GM18907 (cell line): ENCODE measurements around the gene PDGFC.
"Not testable (repeated sequence)": the region's sequence is repeated elsewhere in the genome, so short reads cannot be mapped to it uniquely, and the experiment has no call there.

Experiments
- ATAC-seq: cut with Tn5 transposase; IDR thresholded peaks from one replicate; pipeline ENCODE4 v1.9.1; 2021; ENCODE audit warnings: mild to moderate bottlenecking, moderate library complexity; ENCODE audit not compliant: unreplicated experiment

Gene PDGFC

DNA sequence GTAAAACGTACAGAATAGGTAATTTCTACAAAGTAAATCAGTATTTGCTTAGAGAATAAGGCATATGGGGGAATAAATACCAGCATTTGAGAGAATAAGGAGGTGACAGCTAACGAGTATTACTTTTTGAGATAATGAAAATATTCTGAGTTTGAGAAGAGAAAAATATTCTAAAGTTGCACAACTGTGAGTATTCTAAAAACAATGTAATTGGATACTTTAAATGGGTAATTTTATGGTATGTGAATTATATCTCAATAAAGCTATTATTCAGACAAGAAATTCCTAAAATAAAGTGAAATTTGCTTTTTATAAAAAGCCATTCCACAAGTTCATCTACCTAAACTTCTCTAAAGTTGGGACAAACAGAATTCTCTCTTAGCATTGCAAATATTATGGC, 62.6 kb downstream of the PDGFC start:
- no peak for ATAC-seq

GRCh38 chr4:156906325-156906724, 65.3 kb downstream of the PDGFC start:
- ATAC-seq = no peak

DNA sequence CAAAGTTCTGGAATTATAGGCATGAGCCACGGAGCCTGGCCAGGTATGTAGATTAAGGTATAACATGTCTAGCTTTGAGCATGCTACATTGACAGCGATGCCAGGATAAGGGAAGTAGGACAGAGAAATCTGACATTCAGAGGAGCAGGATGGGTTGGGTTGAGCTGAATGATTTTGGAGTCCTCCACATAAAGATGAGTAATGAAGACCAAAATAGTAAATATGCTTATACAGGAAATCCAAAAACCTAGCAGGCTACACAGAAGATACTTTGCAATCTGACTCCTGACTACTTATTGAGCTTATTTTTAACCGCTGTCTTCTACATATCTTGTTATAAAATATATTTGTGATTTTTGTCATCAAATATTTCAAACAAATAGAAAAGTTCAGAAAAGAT, 69.7 kb downstream of the PDGFC start:
- no peak for ATAC-seq

GRCh38 chr4:156898373-156899117, 73.1 kb downstream of the PDGFC start:
- ATAC-seq = no peak

DNA sequence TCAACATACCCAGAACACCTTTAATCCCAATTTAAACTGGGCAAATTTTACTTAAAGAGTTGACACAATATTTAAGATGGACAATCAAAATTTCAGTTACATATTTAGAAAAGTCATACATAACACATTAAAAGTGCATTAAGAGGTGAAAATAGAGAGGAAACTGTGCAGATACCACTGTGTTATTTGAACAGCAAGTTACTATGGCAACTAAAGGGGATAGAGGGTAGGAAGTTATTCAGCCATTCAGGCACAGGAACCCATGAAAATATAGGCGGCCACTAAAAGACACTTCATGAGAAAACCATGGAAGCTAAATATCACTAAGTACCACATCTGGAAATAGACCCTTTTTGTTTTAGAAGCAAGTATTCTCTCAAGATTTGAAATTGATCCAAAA, 75.1 kb downstream of the PDGFC start:
- ATAC-seq = no peak

GRCh38 chr4:156894234-156894633, 77.4 kb downstream of the PDGFC start:
- ATAC-seq = no peak

GRCh38 chr4:156892805-156893204, 78.8 kb downstream of the PDGFC start:
- no peak for ATAC-seq

DNA sequence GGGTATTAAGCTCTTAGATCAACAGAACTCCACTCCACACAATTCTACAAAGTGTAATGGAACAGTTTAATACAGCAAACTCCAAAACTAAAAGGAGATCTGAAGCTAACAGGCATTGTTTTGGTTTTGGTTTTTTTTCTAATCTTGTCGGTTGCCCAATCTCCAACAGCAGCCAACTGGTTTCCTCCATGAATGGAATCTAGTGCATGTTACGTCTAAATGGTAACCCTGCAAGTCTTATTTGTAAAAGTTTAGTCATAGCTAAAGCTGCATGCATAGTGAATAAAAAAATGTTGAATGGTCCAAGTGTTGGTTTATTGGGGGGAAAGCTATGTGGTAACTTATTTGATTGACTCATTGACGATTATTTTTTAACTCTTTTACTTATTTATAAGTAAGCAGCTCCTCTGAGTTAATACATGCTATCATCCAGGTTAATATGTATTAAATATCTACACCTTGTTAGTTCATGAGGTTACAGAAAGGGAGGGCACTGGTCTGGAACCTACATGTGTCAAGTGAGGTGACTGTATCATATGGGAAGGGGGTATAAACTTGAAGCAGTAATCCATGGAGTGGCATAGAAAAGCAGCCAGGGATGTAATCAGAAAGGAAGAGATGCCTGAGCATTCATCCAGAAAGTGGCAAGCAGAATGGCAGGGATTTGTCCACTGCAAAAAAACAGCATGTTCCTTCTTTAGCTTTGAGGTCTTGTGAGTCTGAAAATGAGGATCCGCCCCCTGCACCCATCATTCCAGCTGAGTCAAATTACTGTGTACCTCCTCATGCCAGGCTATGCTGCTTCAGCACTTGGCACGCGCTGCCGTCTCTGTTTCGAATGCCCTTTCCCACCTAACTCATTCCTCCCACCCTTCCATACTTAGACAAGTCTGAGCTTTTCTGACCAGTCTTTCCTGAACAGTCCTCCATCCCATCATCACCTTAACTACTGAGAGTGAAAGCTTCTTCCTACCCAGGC, 81.7 kb downstream of the PDGFC start:
- no peak for ATAC-seq

GRCh38 chr4:156888762-156889161, 82.8 kb downstream of the PDGFC start:
- ATAC-seq = no peak

GRCh38 chr4:156886481-156886880, 85.1 kb downstream of the PDGFC start:
- no peak for ATAC-seq

GRCh38 chr4:156885374-156885773, 86.2 kb downstream of the PDGFC start:
- ATAC-seq = no peak

DNA sequence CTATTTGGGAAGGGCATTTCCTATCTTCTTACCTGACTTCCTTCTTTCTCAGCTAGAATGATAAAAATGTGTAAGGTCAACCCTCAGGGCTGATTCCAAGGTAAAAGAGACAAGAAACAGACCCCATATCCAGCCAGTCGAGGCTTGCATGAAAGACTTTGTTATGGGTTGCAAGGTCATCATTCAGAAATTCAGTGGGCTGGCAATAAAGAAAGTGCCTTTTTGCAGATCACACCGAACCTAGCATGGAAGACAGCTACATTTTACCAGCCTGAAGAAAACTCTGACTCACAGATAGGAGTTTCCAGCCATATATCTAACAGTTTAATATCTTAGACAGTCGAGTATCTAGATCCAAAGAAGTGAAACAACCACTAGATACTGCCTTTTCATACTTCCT, 87.4 kb downstream of the PDGFC start:
- no peak for ATAC-seq

GRCh38 chr4:156875704-156876103, 95.9 kb downstream of the PDGFC start:
- ATAC-seq = no peak

DNA sequence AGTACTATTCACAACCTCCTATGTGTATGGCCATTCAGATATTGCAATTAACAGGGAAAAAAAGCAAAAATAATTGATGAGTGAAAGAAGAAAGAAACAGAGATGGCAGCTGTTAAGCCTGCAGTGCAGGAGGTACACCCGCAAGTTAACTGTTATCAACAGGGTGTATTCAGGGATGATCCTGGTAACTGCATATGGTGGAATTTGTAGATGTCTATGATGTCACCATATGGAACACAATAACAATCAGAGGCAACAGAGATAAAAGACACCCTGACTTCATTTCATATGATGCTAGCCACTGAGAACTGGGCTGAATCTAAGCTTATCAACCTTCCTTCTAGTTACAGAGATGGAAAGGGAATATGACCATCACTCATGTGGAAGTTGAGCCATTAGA, 96.5 kb downstream of the PDGFC start:
- ATAC-seq = no peak

DNA sequence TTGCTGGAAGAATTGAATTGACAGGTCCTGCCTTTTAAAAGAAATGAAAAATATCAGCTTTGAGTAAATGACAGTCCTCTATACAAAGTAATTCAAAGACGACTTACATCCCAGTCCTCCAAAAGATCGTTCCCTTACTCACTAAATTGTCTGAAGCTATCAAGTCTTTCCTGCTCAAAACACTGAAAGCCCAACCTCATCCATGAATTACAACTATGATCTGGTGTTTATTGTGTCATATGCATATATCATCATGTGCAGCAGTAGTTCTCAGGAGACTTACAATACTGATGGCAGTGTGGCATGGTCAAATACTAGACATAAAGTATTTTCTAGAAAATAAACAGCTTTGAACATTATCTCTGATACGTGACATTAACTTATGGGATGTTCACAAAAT, 97.8 kb downstream of the PDGFC start:
- ATAC-seq = no peak

DNA sequence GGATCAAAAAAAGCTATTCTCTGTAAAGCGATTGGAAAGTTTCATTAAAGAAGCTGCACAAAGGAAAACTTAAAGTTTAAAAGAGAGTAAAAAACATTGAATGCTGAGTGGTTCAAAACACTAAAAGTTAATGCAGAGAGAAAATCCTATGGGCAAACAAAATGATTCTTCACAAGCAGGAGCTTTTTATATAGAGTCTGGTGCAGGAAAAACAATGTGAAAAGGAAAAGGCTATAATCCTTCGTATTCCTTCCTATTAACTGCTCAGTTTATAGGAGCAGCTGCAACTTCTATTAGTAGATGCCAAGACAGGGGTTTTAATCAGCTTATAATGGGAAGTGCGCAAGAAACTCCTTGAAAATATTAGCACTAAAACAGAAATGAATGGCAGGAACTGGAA, 100.7 kb downstream of the PDGFC start:
- ATAC-seq = no peak

- no peak for ATAC-seq
Observed at GRCh38 chr4:156870131-156870530, 101.5 kb downstream of the PDGFC start.

GRCh38 chr4:156866088-156866487, 105.5 kb downstream of the PDGFC start:
- not testable (repeated sequence) for ATAC-seq

GRCh38 chr4:156865451-156865850, 106.1 kb downstream of the PDGFC start:
- no peak for ATAC-seq

GRCh38 chr4:156858071-156858470, 113.5 kb downstream of the PDGFC start:
- no peak for ATAC-seq

DNA sequence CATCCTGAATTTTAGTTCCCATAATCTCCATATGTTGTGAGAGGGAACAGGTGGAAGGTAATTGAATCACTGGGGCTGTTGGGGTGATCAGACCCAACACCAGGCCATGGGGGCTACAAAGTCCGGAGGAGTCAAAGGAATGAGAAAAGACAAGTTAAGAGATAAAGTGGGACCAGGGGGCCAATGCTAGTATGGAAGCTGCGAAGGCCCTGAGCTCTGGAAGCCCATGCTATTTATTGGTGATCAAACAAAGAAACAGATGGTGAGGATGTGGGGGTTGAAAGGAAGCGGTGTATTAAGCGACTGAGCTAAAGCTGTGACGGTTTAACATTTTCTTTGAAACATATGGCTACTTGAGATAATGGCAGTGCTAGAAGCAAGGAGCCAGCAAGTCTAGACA, 132.8 kb downstream of the PDGFC start:
- ATAC-seq = no peak
